ENCODE results near the gene TAF4B. TPM values are rescaled to one million over a fixed set of nuclear protein-coding genes. Genes with fewer than 3 reads are reported as not detected.

TAF4B gene
- total RNA-seq, 1 donor from 2014 or later = 2.3 TPM

GRCh38 chr18:26409091-26409490 lies 182.8 kb downstream of the TAF4B start:
- no peak for TF ChIP-seq CTCF (IDR thresholded peaks at IDR 0.05)
- DNase-seq (ENCODE audit: extremely low spot score, unreplicated experiment) = no peak
- Mint-ChIP-seq H3K36me3 (ENCODE audit: unreplicated experiment) (no peaks in the 10 kb centered on the region), H3K9me3 (ENCODE audit: unreplicated experiment) (no peaks in the 10 kb centered on the region), H3K27me3 (ENCODE audit: unreplicated experiment) (peaks cover 4% of the 10 kb centered on the region), H3K4me3 (ENCODE audit: unreplicated experiment) (no peak overlapping the region), H3K27ac (ENCODE audit: unreplicated experiment) (no peak overlapping the region), H3K4me1 (ENCODE audit: unreplicated experiment) (peaks cover 4% of the 10 kb centered on the region)

DNA sequence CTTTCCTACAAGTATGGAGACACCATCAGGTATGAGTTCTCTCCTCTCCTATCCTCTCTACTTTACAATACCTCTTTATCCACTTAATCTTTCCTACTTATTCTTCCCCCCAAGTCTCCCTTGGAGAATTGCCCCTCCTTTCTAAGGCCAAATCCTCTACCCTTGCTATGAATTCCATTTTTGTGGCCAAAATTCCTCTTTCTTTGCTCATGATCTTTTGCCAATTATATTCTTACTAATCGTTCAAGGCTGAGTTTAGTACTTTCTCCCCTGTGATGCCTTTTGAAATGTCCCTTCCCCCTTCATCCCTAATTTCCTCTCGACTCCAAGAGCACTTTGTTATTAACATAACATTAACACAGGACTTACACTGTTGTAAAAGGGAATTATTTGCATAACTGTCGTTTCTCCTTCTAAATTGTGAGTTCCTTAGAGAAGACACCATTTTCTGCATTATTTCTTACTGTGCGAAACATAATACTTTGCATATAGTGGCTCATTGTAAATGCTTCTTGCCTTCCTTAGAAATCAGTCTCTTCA lies 188.7 kb downstream of the TAF4B start:
- H3K27ac Mint-ChIP-seq (ENCODE audit: unreplicated experiment) = no peak overlapping the region
- H3K4me1 Mint-ChIP-seq (ENCODE audit: unreplicated experiment) = peaks cover under 1% of the 10 kb centered on the region
- no peak for DNase-seq (ENCODE audit: extremely low spot score, unreplicated experiment)
- no peak overlapping the region for H3K4me3 Mint-ChIP-seq (ENCODE audit: unreplicated experiment)
- no peaks in the 10 kb centered on the region for H3K36me3 Mint-ChIP-seq (ENCODE audit: unreplicated experiment)
- H3K27me3 Mint-ChIP-seq (ENCODE audit: unreplicated experiment) = peaks cover 2% of the 10 kb centered on the region
- H3K9me3 Mint-ChIP-seq (ENCODE audit: unreplicated experiment) = no peaks in the 10 kb centered on the region
- TF ChIP-seq CTCF (IDR thresholded peaks at IDR 0.05) = no peak

- Mint-ChIP-seq H3K27me3 (ENCODE audit: unreplicated experiment) (no peaks in the 10 kb centered on the region), H3K9me3 (ENCODE audit: unreplicated experiment) (no peaks in the 10 kb centered on the region), H3K27ac (ENCODE audit: unreplicated experiment) (no peak overlapping the region), H3K4me1 (ENCODE audit: unreplicated experiment) (peaks cover 3% of the 10 kb centered on the region), H3K36me3 (ENCODE audit: unreplicated experiment) (no peaks in the 10 kb centered on the region), H3K4me3 (ENCODE audit: unreplicated experiment) (no peak overlapping the region)
- no peak for TF ChIP-seq CTCF (IDR thresholded peaks at IDR 0.05)
- peak; percentile 51 for DNase-seq (ENCODE audit: extremely low spot score, unreplicated experiment)
These were observed 189.4 kb downstream of the TAF4B start for GRCh38 chr18:26415631-26416030.

- no peaks in the 10 kb centered on the region for H3K36me3 Mint-ChIP-seq (ENCODE audit: unreplicated experiment)
- no peaks in the 10 kb centered on the region for H3K27me3 Mint-ChIP-seq (ENCODE audit: unreplicated experiment)
- H3K4me3 Mint-ChIP-seq (ENCODE audit: unreplicated experiment) = no peak overlapping the region
- TF ChIP-seq CTCF (IDR thresholded peaks at IDR 0.05) = no peak
- peak; percentile 51 for DNase-seq (ENCODE audit: extremely low spot score, unreplicated experiment)
- peaks cover 3% of the 10 kb centered on the region for H3K4me1 Mint-ChIP-seq (ENCODE audit: unreplicated experiment)
- H3K9me3 Mint-ChIP-seq (ENCODE audit: unreplicated experiment) = no peaks in the 10 kb centered on the region
- no peak overlapping the region for H3K27ac Mint-ChIP-seq (ENCODE audit: unreplicated experiment)
These were observed 190.5 kb downstream of the TAF4B start for GRCh38 chr18:26416652-26417150.

DNA sequence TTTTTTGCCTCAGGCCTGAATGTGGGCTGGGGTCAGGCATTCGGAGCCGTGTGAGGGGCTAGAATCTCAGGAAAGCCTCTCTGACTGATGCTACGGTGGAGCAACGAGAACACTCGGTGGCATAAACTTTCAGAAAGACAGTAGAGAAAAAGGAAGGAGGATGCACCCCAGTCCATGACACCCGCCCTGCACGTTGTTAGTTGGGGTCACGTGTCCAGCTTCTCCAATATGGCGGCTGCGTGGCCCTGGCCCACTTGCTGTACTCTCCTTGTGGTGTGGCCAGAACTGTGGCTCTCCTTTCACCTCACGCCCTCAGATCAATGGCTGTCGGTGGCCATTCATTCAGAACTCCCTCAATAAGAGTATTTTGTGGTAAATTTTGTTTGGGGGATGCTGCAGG lies 190.9 kb downstream of the TAF4B start:
- DNase-seq (ENCODE audit: extremely low spot score, unreplicated experiment) = peak; percentile 57
- Mint-ChIP-seq H3K4me3 (ENCODE audit: unreplicated experiment) (no peak overlapping the region), H3K27me3 (ENCODE audit: unreplicated experiment) (no peaks in the 10 kb centered on the region), H3K4me1 (ENCODE audit: unreplicated experiment) (peaks cover 3% of the 10 kb centered on the region), H3K36me3 (ENCODE audit: unreplicated experiment) (no peaks in the 10 kb centered on the region), H3K9me3 (ENCODE audit: unreplicated experiment) (no peaks in the 10 kb centered on the region), H3K27ac (ENCODE audit: unreplicated experiment) (no peak overlapping the region)
- TF ChIP-seq CTCF (IDR thresholded peaks at IDR 0.05) = no peak

Data from osteocyte (in vitro differentiated cells).